ENCODE measurements around the gene RSPH3.

The RSPH3 gene

GRCh38 chr6:159042826-159043181 is 42.8 kb upstream of the RSPH3 start:
- peak; percentile 36 for TF ChIP-seq CTCF (IDR thresholded peaks at IDR 0.05; ENCODE audit: low read depth, low read length, poor library complexity, severe bottlenecking)
- TF ChIP-seq EZH2phosphoT487 (IDR thresholded peaks at IDR 0.05; ENCODE audit: borderline replicate concordance, low read length), result no peak
- Histone ChIP-seq H3K4me1 (ENCODE audit: control insufficient read depth, low read length) (peaks cover 69% of the 10 kb centered on the region), H3K4me3 (ENCODE audit: low read length) (peak overlapping the region; percentile 93)

GRCh38 chr6:159042003-159042825 is 42.2 kb upstream of the RSPH3 start:
- Histone ChIP-seq H3K27ac (ENCODE audit: low read depth, low read length) (peak overlapping the region; percentile 89), H3K4me1 (ENCODE audit: control insufficient read depth, low read length) (peaks cover 68% of the 10 kb centered on the region)

More at GRCh38 chr6:159042826-159043181, 42.8 kb upstream of the RSPH3 start:
- H3K9me2 ChIP-seq (replicated peaks; ENCODE audit: control insufficient read depth, low read length), result no peaks in the 10 kb centered on the region
- H3K9me3 ChIP-seq (ENCODE audit: control insufficient read depth, insufficient read depth, low read length), result no peaks in the 10 kb centered on the region
- H3K27me3 ChIP-seq (ENCODE audit: control insufficient read depth, low read length), result no peaks in the 10 kb centered on the region
- H4K20me1 ChIP-seq (ENCODE audit: control insufficient read depth, insufficient read depth, low read depth, low read length), result peaks cover 26% of the 10 kb centered on the region
- peak overlapping the region; percentile 89 for H3K27ac ChIP-seq (ENCODE audit: low read depth, low read length)
- peaks cover 62% of the 10 kb centered on the region for H3F3A ChIP-seq (ENCODE audit: control insufficient read depth, insufficient read depth)
- H3K4me2 ChIP-seq (ENCODE audit: low read length), result peak overlapping the region; percentile 73
- peaks cover 71% of the 10 kb centered on the region for H3K79me2 ChIP-seq (ENCODE audit: control insufficient read depth, low read length)
- peaks cover 70% of the 10 kb centered on the region for H3K36me3 ChIP-seq (ENCODE audit: control insufficient read depth, low read length)

GRCh38 chr6:159041181-159041580 is 41.2 kb upstream of the RSPH3 start:
- peak overlapping the region; percentile 93 for H3K4me3 ChIP-seq (ENCODE audit: low read length)
- H3K9me2 ChIP-seq (replicated peaks; ENCODE audit: control insufficient read depth, low read length), result no peaks in the 10 kb centered on the region
- H3K27me3 ChIP-seq (ENCODE audit: control insufficient read depth, low read length), result no peaks in the 10 kb centered on the region
- peaks cover 66% of the 10 kb centered on the region for H3K4me1 ChIP-seq (ENCODE audit: control insufficient read depth, low read length)
- no peaks in the 10 kb centered on the region for H3K9me3 ChIP-seq (ENCODE audit: control insufficient read depth, insufficient read depth, low read length)
- TF ChIP-seq EZH2phosphoT487 (IDR thresholded peaks at IDR 0.05; ENCODE audit: borderline replicate concordance, low read length) (no peak), CTCF (IDR thresholded peaks at IDR 0.05; ENCODE audit: low read depth, low read length, poor library complexity, severe bottlenecking) (no peak)
- H3K4me2 ChIP-seq (ENCODE audit: low read length), result peak overlapping the region; percentile 73
- peak overlapping the region; percentile 89 for H3K27ac ChIP-seq (ENCODE audit: low read depth, low read length)
- H3K36me3 ChIP-seq (ENCODE audit: control insufficient read depth, low read length), result peaks cover 85% of the 10 kb centered on the region
- H3K79me2 ChIP-seq (ENCODE audit: control insufficient read depth, low read length), result peaks cover 80% of the 10 kb centered on the region
- H3F3A ChIP-seq (ENCODE audit: control insufficient read depth, insufficient read depth), result peaks cover 74% of the 10 kb centered on the region
- H4K20me1 ChIP-seq (ENCODE audit: control insufficient read depth, insufficient read depth, low read depth, low read length), result peaks cover 36% of the 10 kb centered on the region

More at GRCh38 chr6:159042003-159042825, 42.2 kb upstream of the RSPH3 start:
- TF ChIP-seq EZH2phosphoT487 (IDR thresholded peaks at IDR 0.05; ENCODE audit: borderline replicate concordance, low read length) (no peak), CTCF (IDR thresholded peaks at IDR 0.05; ENCODE audit: low read depth, low read length, poor library complexity, severe bottlenecking) (peak; percentile 99)
- Histone ChIP-seq H3K4me3 (ENCODE audit: low read length) (peak overlapping the region; percentile 93), H3K9me3 (ENCODE audit: control insufficient read depth, insufficient read depth, low read length) (no peaks in the 10 kb centered on the region), H3K27me3 (ENCODE audit: control insufficient read depth, low read length) (no peaks in the 10 kb centered on the region), H3K9me2 (replicated peaks; ENCODE audit: control insufficient read depth, low read length) (no peaks in the 10 kb centered on the region), H3K79me2 (ENCODE audit: control insufficient read depth, low read length) (peaks cover 76% of the 10 kb centered on the region), H3K4me2 (ENCODE audit: low read length) (peak overlapping the region; percentile 73), H3K36me3 (ENCODE audit: control insufficient read depth, low read length) (peaks cover 75% of the 10 kb centered on the region), H4K20me1 (ENCODE audit: control insufficient read depth, insufficient read depth, low read depth, low read length) (peaks cover 31% of the 10 kb centered on the region), H3F3A (ENCODE audit: control insufficient read depth, insufficient read depth) (peaks cover 68% of the 10 kb centered on the region)
